GM12875 (cell line): ENCODE results near the gene PPT1.

Source experiments
- H3K4me3 ChIP-seq: one replicate; pipeline ENCODE4 v1.5.1; 2011; ENCODE audit warnings: low read depth, low read length, control low read depth
- CTCF ChIP-seq: IDR thresholded peaks from 2 replicates; pipeline ENCODE4 v1.5.1; 2011; ENCODE audit warnings: low read depth, mild to moderate bottlenecking, control low read depth, inconsistent platforms, low read length, moderate library complexity, borderline replicate concordance; ENCODE audit not compliant: insufficient read depth

The PPT1 gene

GRCh38 chr1:40029608-40030007 is 67.4 kb downstream of the PPT1 start:
- no peak overlapping the region for H3K4me3 ChIP-seq
- TF ChIP-seq CTCF = no peak

- TF ChIP-seq CTCF = no peak
- no peak overlapping the region for H3K4me3 ChIP-seq
Measured at GRCh38 chr1:40027647-40028046, 69.4 kb downstream of the PPT1 start.

GRCh38 chr1:40024671-40025070 is 72.4 kb downstream of the PPT1 start:
- no peak overlapping the region for H3K4me3 ChIP-seq
- no peak for TF ChIP-seq CTCF

GRCh38 chr1:40023379-40023944 is 73.6 kb downstream of the PPT1 start:
- no peak for TF ChIP-seq CTCF
- H3K4me3 ChIP-seq = no peak overlapping the region
